Inflammatory macrophage treated with lipopolysaccharide for 1 hour (primary cell): ENCODE measurements around the gene RAP1GAP2.
"Not testable (repeated sequence)": the region's sequence is repeated elsewhere in the genome, so short reads cannot be mapped to it uniquely, and the experiment has no call there.

Source experiments
- DNase-seq, 2 donors: peaks; one replicate each; pipeline ENCODE4 v3.0.0-alpha.2; 2020 to 2022

The RAP1GAP2 gene

GRCh38 chr17:2796164-2797125, at the start of gene RAP1GAP2:
RAP1GAP2 (plus strand) TSS chr17:2796438; CDS start chr17:2796528, 90 bp downstream.
- peak; percentile 90 to 93 for DNase-seq

GRCh38 chr17:2749058-2749783, 47.0 kb upstream of the RAP1GAP2 start, which contains the start of gene CCDC92B:
CCDC92B (minus strand) TSS chr17:2749652; CDS start chr17:2735145, 14,507 bp downstream.
- DNase-seq, result no peak

GRCh38 chr17:2749784-2750181, 46.5 kb upstream of the RAP1GAP2 start:
- peak; percentile 66 to 87 for DNase-seq

- no peak for DNase-seq
These were observed 45.5 kb upstream of the RAP1GAP2 start for GRCh38 chr17:2750721-2751120.

- DNase-seq, result no peak
These were observed 44.7 kb upstream of the RAP1GAP2 start for GRCh38 chr17:2751491-2751890.

- no peak for DNase-seq
These were observed 40.1 kb upstream of the RAP1GAP2 start for GRCh38 chr17:2755891-2756724.

GRCh38 chr17:2758870-2759269, 37.4 kb upstream of the RAP1GAP2 start:
- no peak for DNase-seq

GRCh38 chr17:2770129-2770528, 26.1 kb upstream of the RAP1GAP2 start:
- DNase-seq, result no peak

- peak in 1 of 2 donors; percentile 48 for DNase-seq
These were observed 21.0 kb upstream of the RAP1GAP2 start for GRCh38 chr17:2775206-2775605.

GRCh38 chr17:2776589-2777241, 19.5 kb upstream of the RAP1GAP2 start:
- DNase-seq, result no peak

GRCh38 chr17:2777242-2777867, 18.9 kb upstream of the RAP1GAP2 start:
- DNase-seq, result no peak

GRCh38 chr17:2778489-2778888, 17.7 kb upstream of the RAP1GAP2 start:
- no peak for DNase-seq

GRCh38 chr17:2779545-2779944, 16.7 kb upstream of the RAP1GAP2 start:
- DNase-seq, result no peak

- DNase-seq, result no peak
These were observed 16.0 kb upstream of the RAP1GAP2 start for GRCh38 chr17:2780256-2780655.

GRCh38 chr17:2780931-2781454, 15.2 kb upstream of the RAP1GAP2 start:
- DNase-seq, result no peak

- DNase-seq, result not testable (repeated sequence)
These were observed 14.6 kb upstream of the RAP1GAP2 start for GRCh38 chr17:2781598-2781997.

- peak; percentile 74 to 81 for DNase-seq
These were observed 14.2 kb upstream of the RAP1GAP2 start for GRCh38 chr17:2782055-2782454.

GRCh38 chr17:2783310-2784030, 12.8 kb upstream of the RAP1GAP2 start:
- DNase-seq, result no peak

GRCh38 chr17:2784864-2785263, 11.4 kb upstream of the RAP1GAP2 start:
- no peak for DNase-seq

- DNase-seq, result not testable (repeated sequence)
These were observed 10.9 kb upstream of the RAP1GAP2 start for GRCh38 chr17:2785376-2785775.
